DND-41 (cell line): ENCODE results near the gene TMPRSS9.
A peak's percentile ranks its signal among the peaks of the same experiment; 100 is the strongest.

ENCODE experiments used
- ATAC-seq: fragments of 200-7000 bp; cut with Tn5 transposase; 3 replicates; pipeline ENCODE4 v1.9.1; 2021; ENCODE audit warnings: low read depth; ENCODE audit not compliant: insufficient read depth
- DNase-seq: peaks from one replicate; pipeline ENCODE4 v3.0.0-alpha.2; 2020
- H2AFZ ChIP-seq: 2 replicates; pipeline ENCODE4 v1.6.0; 2012; ENCODE audit warnings: low read depth, low read length
- H3K27ac ChIP-seq: 2 replicates; pipeline ENCODE4 v1.5.1; 2012; ENCODE audit warnings: low read length, inconsistent platforms
- H3K27me3 ChIP-seq: fragments of 200-600 bp; sonication (generic); 2 replicates; pipeline ENCODE4 v1.6.0; 2012; ENCODE audit warnings: low read length, mild to moderate bottlenecking, inconsistent platforms; ENCODE audit not compliant: insufficient read depth, poor library complexity
- H3K36me3 ChIP-seq: 2 replicates; pipeline ENCODE4 v1.5.1; 2012; ENCODE audit warnings: low read length, inconsistent platforms; ENCODE audit not compliant: insufficient read depth
- H3K4me1 ChIP-seq: 2 replicates; pipeline ENCODE4 v1.5.1; 2012; ENCODE audit warnings: mild to moderate bottlenecking, low read length; ENCODE audit not compliant: insufficient read depth
- H3K4me2 ChIP-seq: 2 replicates; pipeline ENCODE4 v1.6.0; 2012; ENCODE audit warnings: mild to moderate bottlenecking, moderate library complexity, low read length, inconsistent platforms; ENCODE audit not compliant: insufficient read depth
- H3K4me3 ChIP-seq, 2 experiments: fragments of 200-600 bp in 1 of 2; shearing (Covaris generic) in 1 of 2; 2 replicates each; pipeline ENCODE4 v1.5.1; 2012 to 2016; ENCODE audit warnings: inconsistent platforms in 2 of 2, low read length in 2 of 2, mild to moderate bottlenecking in 2 of 2, low read depth in 1 of 2, moderate library complexity in 1 of 2
- H3K79me2 ChIP-seq: 2 replicates; pipeline ENCODE4 v1.6.0; 2012; ENCODE audit warnings: low read length, inconsistent platforms; ENCODE audit not compliant: insufficient read depth
- H3K9ac ChIP-seq: 2 replicates; pipeline ENCODE4 v1.6.0; 2012; ENCODE audit warnings: low read depth, mild to moderate bottlenecking, inconsistent platforms, low read length, moderate library complexity
- H3K9me3 ChIP-seq: 2 replicates; pipeline ENCODE4 v1.5.1; 2012; ENCODE audit warnings: low read length, moderate library complexity, mild to moderate bottlenecking, inconsistent platforms; ENCODE audit not compliant: insufficient read depth, severe bottlenecking
- H4K20me1 ChIP-seq: 2 replicates; pipeline ENCODE4 v1.6.0; 2012; ENCODE audit warnings: low read length; ENCODE audit not compliant: insufficient read depth
- CTCF ChIP-seq: IDR thresholded peaks from 2 replicates; pipeline ENCODE4 v1.5.1; 2012; ENCODE audit warnings: borderline replicate concordance, low read length, moderate library complexity, mild to moderate bottlenecking; ENCODE audit not compliant: poor library complexity, severe bottlenecking; ENCODE audit errors: extremely low read depth
- EZH2 ChIP-seq: IDR thresholded peaks from 3 replicates; pipeline ENCODE4 v1.6.1; 2012; ENCODE audit warnings: borderline replicate concordance, low read depth, mild to moderate bottlenecking, moderate library complexity, low read length, inconsistent platforms; ENCODE audit not compliant: severe bottlenecking

TMPRSS9 gene

GRCh38 chr19:2324220-2324948 is 35.7 kb upstream of the TMPRSS9 start:
- peaks cover 36% of the 10 kb centered on the region for H4K20me1 ChIP-seq
- H3K9ac ChIP-seq: no peak overlapping the region
- H3K27me3 ChIP-seq: no peaks in the 10 kb centered on the region
- no peak overlapping the region for H3K4me2 ChIP-seq
- no peak overlapping the region for H3K4me3 ChIP-seq
- H3K36me3 ChIP-seq: peaks cover 54% of the 10 kb centered on the region
- H3K4me1 ChIP-seq: peaks cover 26% of the 10 kb centered on the region
- H3K27ac ChIP-seq: no peak overlapping the region
- no peak for ATAC-seq
- TF ChIP-seq CTCF: no peak
- no peak for TF ChIP-seq EZH2
- no peak for DNase-seq
- no peak overlapping the region for H2AFZ ChIP-seq
- H3K9me3 ChIP-seq: no peaks in the 10 kb centered on the region
- H3K79me2 ChIP-seq: peaks cover 52% of the 10 kb centered on the region

GRCh38 chr19:2325281-2326046 is 34.6 kb upstream of the TMPRSS9 start:
- Histone ChIP-seq H3K4me2 (peak overlapping the region; percentile 38; the same call in 1 of the 2 replicates), H3K27me3 (no peaks in the 10 kb centered on the region), H3K9me3 (no peaks in the 10 kb centered on the region), H3K27ac (no peak overlapping the region), H3K9ac (no peak overlapping the region), H4K20me1 (peaks cover 33% of the 10 kb centered on the region), H3K4me1 (peaks cover 37% of the 10 kb centered on the region), H2AFZ (no peak overlapping the region), H3K79me2 (peaks cover 62% of the 10 kb centered on the region), H3K4me3 (no peak overlapping the region), H3K36me3 (peaks cover 54% of the 10 kb centered on the region)
- TF ChIP-seq EZH2 (no peak), CTCF (no peak)
- ATAC-seq (no peak), DNase-seq (no peak)

DNA sequence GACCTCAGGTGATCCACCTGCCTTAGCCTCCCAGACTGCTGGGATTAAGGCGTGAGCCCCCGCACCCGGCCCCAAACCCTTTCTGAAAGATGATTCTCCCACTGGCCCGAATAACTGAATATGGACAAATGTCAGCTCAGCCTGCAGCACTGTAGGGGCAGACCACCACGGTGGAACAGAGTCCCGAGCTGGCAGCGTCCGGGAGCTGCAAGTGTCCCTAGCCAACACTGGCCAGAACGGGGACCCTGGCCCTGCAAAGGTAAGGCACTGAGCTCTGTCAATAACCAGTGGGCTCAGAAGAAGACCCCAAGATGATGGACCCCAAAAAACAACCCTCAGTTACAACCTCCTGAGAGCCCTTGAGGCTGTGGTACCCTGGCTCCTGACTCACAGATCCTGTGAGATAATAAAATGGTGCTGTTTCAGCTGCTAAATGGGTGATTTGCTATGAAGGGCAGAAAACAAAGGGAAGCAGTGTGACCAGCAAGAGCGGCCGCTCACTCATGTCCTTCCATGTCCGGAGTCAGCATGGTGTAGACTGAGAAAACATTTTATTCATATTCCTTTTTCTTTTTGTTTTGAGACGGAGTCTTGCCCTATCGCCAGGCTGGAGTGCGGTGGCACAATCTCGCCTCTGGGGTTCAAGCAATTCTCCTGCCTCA is 33.2 kb upstream of the TMPRSS9 start:
- no peak for ATAC-seq

More for the DNA sequence above, 33.2 kb upstream of the TMPRSS9 start:
- Histone ChIP-seq H4K20me1 (peaks cover 27% of the 10 kb centered on the region), H3K9me3 (no peaks in the 10 kb centered on the region), H3K27me3 (no peaks in the 10 kb centered on the region), H3K4me2 (peak overlapping the region; percentile 81), H3K4me3 (peak overlapping the region in 1 of 2 experiments; percentile 79; a peak in 2 of 4 replicates), H3K79me2 (peaks cover 76% of the 10 kb centered on the region), H2AFZ (no peak overlapping the region), H3K27ac (no peak overlapping the region), H3K36me3 (peaks cover 54% of the 10 kb centered on the region), H3K9ac (peak overlapping the region; percentile 99; the same call in 1 of the 2 replicates), H3K4me1 (peaks cover 50% of the 10 kb centered on the region)
- no peak for DNase-seq
- TF ChIP-seq EZH2 (no peak), CTCF (no peak)
